H1 (cell line): ENCODE measurements around the gene CDH20. TPM values are rescaled to one million over a fixed set of nuclear protein-coding genes. Genes with fewer than 3 reads are reported as not detected.

Experiments
- GTF2F1 ChIP-seq: IDR thresholded peaks from 2 replicates; pipeline ENCODE4 v1.6.1; 2012; ENCODE audit warnings: low read depth, low read length, improper control_type of control experiment, borderline replicate concordance
- polyA plus RNA-seq, 7 experiments: library from polyadenylated mRNA; depleted of rRNA in 3 of 7; stranded (reverse) in 5 of 7; unstranded in 2 of 7; fragments of >200 nt in 5 of 7; fragments of 200-250 nt in 2 of 7; gene quantifications; 1 replicate in 5 of 7; 2 replicates in 1 of 7; 4 replicates in 1 of 7; pipeline versions ENCODE4 v1.2.1 to v1.2.3, GENCODE V29; 2011 to 2013; ENCODE audit warnings: missing spikeins in 2 of 7, mixed read lengths in 2 of 7
- total RNA-seq: library from RNA; stranded (reverse); fragmentation: NEBNext Ultra II Directional; extraction: Animal tissue kit (Norgen Biotek cat#: 25700); gene quantifications from 2 replicates; pipeline ENCODE4 v1.2.1, GENCODE V29; 2021
- TF ChIP-seq, protein P1 (sequence below): fragments of 300-600 bp; sonication (generic); IDR thresholded peaks from 2 replicates; pipeline ENCODE4 v1.7.1; 2012; ENCODE audit warnings: low read length, moderate library complexity, mild to moderate bottlenecking, inconsistent platforms; ENCODE audit not compliant: insufficient replicate concordance

The CDH20 gene
- total and polyA plus RNA-seq, 2 of the 8 experiments (the other 6 are each of a cell fraction or from before 2014, with no cell fraction given): 0.07 to 0.12 TPM

DNA sequence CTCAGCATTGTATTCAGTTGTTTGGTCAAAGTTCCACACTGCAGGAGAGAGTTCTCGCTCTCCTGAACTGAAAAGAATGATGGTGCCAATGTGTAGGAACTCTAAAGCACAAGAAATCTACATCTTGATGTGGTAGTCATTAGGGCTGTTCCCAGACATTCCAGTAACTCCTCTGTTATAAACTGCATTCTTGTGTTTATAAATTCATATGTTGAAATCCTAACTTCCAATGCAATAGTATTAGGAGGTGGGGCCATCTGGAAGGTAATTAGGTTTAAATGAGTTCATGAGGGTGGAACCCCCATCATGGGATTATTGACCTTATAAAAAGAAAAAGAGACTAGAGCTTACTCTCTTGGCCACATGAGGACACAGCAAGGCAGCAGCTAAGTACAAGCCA lies 239.6 kb downstream of the CDH20 start (continued):
- TF ChIP-seq, protein P1, sequence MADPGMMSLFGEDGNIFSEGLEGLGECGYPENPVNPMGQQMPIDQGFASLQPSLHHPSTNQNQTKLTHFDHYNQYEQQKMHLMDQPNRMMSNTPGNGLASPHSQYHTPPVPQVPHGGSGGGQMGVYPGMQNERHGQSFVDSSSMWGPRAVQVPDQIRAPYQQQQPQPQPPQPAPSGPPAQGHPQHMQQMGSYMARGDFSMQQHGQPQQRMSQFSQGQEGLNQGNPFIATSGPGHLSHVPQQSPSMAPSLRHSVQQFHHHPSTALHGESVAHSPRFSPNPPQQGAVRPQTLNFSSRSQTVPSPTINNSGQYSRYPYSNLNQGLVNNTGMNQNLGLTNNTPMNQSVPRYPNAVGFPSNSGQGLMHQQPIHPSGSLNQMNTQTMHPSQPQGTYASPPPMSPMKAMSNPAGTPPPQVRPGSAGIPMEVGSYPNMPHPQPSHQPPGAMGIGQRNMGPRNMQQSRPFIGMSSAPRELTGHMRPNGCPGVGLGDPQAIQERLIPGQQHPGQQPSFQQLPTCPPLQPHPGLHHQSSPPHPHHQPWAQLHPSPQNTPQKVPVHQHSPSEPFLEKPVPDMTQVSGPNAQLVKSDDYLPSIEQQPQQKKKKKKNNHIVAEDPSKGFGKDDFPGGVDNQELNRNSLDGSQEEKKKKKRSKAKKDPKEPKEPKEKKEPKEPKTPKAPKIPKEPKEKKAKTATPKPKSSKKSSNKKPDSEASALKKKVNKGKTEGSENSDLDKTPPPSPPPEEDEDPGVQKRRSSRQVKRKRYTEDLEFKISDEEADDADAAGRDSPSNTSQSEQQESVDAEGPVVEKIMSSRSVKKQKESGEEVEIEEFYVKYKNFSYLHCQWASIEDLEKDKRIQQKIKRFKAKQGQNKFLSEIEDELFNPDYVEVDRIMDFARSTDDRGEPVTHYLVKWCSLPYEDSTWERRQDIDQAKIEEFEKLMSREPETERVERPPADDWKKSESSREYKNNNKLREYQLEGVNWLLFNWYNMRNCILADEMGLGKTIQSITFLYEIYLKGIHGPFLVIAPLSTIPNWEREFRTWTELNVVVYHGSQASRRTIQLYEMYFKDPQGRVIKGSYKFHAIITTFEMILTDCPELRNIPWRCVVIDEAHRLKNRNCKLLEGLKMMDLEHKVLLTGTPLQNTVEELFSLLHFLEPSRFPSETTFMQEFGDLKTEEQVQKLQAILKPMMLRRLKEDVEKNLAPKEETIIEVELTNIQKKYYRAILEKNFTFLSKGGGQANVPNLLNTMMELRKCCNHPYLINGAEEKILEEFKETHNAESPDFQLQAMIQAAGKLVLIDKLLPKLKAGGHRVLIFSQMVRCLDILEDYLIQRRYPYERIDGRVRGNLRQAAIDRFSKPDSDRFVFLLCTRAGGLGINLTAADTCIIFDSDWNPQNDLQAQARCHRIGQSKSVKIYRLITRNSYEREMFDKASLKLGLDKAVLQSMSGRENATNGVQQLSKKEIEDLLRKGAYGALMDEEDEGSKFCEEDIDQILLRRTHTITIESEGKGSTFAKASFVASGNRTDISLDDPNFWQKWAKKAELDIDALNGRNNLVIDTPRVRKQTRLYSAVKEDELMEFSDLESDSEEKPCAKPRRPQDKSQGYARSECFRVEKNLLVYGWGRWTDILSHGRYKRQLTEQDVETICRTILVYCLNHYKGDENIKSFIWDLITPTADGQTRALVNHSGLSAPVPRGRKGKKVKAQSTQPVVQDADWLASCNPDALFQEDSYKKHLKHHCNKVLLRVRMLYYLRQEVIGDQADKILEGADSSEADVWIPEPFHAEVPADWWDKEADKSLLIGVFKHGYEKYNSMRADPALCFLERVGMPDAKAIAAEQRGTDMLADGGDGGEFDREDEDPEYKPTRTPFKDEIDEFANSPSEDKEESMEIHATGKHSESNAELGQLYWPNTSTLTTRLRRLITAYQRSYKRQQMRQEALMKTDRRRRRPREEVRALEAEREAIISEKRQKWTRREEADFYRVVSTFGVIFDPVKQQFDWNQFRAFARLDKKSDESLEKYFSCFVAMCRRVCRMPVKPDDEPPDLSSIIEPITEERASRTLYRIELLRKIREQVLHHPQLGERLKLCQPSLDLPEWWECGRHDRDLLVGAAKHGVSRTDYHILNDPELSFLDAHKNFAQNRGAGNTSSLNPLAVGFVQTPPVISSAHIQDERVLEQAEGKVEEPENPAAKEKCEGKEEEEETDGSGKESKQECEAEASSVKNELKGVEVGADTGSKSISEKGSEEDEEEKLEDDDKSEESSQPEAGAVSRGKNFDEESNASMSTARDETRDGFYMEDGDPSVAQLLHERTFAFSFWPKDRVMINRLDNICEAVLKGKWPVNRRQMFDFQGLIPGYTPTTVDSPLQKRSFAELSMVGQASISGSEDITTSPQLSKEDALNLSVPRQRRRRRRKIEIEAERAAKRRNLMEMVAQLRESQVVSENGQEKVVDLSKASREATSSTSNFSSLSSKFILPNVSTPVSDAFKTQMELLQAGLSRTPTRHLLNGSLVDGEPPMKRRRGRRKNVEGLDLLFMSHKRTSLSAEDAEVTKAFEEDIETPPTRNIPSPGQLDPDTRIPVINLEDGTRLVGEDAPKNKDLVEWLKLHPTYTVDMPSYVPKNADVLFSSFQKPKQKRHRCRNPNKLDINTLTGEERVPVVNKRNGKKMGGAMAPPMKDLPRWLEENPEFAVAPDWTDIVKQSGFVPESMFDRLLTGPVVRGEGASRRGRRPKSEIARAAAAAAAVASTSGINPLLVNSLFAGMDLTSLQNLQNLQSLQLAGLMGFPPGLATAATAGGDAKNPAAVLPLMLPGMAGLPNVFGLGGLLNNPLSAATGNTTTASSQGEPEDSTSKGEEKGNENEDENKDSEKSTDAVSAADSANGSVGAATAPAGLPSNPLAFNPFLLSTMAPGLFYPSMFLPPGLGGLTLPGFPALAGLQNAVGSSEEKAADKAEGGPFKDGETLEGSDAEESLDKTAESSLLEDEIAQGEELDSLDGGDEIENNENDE: no peak
- TF ChIP-seq GTF2F1: no peak
